T-helper 1 cell treated with Interleukin-12 subunit alpha and Interleukin-12 subunit beta and Interleukin-4 antibody, amounts not matched to agents 30 μg/mL and 1 μg/mL, for 36 hours (primary cell): ENCODE measurements around the gene WTAP.
"Not testable (repeated sequence)": the region's sequence is repeated elsewhere in the genome, so short reads cannot be mapped to it uniquely, and the experiment has no call there.

ENCODE experiments used
- H3K27ac Mint-ChIP-seq: one replicate; pipeline ENCODE4 v1.8.0; 2021; ENCODE audit warnings: mild to moderate bottlenecking, mixed read lengths
- H3K27me3 Mint-ChIP-seq: one replicate; pipeline ENCODE4 v1.8.0; 2021; ENCODE audit warnings: low read depth, mixed read lengths
- H3K36me3 Mint-ChIP-seq: one replicate; pipeline ENCODE4 v1.8.0; 2021; ENCODE audit warnings: low read depth, mixed read lengths
- H3K4me1 Mint-ChIP-seq: one replicate; pipeline ENCODE4 v1.8.0; 2021; ENCODE audit warnings: low read depth, mixed read lengths
- H3K4me3 Mint-ChIP-seq: one replicate; pipeline ENCODE4 v1.8.0; 2021; ENCODE audit warnings: mild to moderate bottlenecking, moderate library complexity, mixed read lengths
- H3K9me3 Mint-ChIP-seq: one replicate; pipeline ENCODE4 v1.8.0; 2021; ENCODE audit warnings: mixed read lengths

WTAP gene

DNA sequence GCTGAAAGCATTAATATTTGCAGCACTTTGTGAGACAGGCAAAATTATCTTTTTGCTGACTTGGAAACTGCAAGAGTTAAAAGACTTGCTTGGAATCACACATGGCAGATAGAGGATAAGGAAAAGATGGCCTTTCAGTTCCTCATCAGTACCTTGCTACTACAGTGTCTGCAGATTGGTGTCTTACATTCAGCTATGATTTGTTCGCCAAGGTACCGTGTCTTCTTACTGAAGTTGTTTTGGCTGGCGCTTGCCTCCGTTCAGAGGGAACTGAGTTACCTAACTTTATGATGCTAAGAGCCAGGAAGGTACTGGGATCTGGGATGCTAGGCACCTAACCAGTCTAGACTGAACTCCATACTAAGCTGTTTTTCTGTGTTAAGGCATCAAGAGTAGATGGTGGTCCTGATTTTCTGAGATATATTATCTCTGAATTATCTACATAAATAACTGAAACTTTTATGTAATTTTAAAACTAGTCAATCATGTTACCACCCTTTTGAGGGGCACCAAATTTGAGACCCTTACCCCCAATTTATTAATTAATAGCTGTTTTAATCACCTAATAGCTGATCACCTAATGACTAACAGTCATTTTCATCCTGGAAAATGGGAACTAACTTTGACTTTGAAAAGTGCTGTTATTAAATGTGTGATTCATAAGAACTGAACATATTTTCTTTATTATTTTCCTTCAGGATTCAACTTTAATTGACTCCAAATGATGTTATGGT lies 2.5 kb downstream of the WTAP start:
- peaks cover 24% of the 10 kb centered on the region for H3K36me3 Mint-ChIP-seq
- peak overlapping the region; percentile 90 for H3K4me3 Mint-ChIP-seq
- H3K27ac Mint-ChIP-seq: peak overlapping the region; percentile 20
- no peaks in the 10 kb centered on the region for H3K9me3 Mint-ChIP-seq
- H3K27me3 Mint-ChIP-seq: no peaks in the 10 kb centered on the region
- H3K4me1 Mint-ChIP-seq: peaks cover 41% of the 10 kb centered on the region

DNA sequence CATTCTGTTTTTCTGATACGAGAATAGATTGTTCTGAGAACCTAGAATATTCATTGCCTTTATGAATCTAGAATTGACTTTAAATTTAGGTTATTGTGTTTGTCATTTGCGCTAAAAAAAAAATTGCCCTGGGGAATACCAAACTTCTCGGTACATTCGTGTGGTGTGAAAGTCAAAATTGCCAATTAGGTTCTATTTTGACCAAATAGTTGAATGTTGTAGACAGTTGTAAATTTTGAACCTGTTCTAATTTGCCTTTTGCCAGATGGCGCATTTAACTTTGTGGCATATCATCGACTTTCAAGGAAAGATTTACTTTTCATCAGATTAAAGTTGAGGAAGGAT lies 3.0 kb downstream of the WTAP start:
- H3K36me3 Mint-ChIP-seq: peaks cover 24% of the 10 kb centered on the region
- H3K27ac Mint-ChIP-seq: no peak overlapping the region

DNA sequence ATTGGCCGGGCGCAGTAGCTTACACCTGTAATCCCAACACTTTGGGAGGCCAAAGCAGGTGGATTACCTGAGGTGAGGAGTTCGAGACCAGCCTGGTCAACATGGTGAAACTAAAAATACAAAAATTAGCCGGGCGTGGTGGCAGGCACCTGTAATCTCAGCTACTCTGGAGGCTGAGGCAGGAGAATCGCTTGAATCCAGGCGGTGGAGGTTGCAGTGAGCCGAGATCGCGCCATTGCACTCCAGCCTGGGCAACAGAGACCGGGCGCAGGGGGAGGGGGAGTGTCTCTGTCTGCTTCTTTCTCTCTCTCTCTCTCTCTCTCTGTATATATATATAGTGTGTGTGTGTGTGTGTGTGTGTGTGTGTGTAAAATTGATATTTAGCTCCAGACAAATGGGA lies 5.2 kb downstream of the WTAP start:
- H3K4me3 Mint-ChIP-seq, H3K9me3 Mint-ChIP-seq, H3K27ac Mint-ChIP-seq, H3K27me3 Mint-ChIP-seq: not testable (repeated sequence)
- Mint-ChIP-seq H3K36me3 (peaks cover 20% of the 10 kb centered on the region), H3K4me1 (peaks cover 32% of the 10 kb centered on the region)

More for the DNA sequence above, 3.0 kb downstream of the WTAP start:
- no peaks in the 10 kb centered on the region for H3K9me3 Mint-ChIP-seq
- H3K4me1 Mint-ChIP-seq: peaks cover 39% of the 10 kb centered on the region
- H3K4me3 Mint-ChIP-seq: peak overlapping the region; percentile 34
- H3K27me3 Mint-ChIP-seq: no peaks in the 10 kb centered on the region

DNA sequence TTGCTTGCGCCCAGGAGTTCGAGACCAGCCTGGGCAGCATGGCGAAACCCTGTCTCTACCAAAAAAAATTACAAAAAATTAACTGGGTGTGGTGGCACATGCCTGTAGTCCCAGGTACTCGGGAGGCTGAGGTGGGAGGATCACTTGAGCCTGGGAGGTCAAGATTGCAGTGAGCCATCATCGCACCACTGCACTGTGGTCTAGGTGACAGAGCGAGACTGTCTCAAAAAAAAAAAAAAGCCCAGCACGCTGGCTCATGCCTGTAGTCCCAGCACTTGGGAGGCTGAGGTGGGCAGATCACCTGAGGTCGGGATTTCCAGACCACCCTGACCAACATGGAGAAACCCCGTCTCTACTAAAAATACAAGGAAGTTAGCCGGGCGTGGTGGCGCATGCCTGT lies 6.1 kb downstream of the WTAP start:
- H3K4me3 Mint-ChIP-seq, H3K9me3 Mint-ChIP-seq, H3K27me3 Mint-ChIP-seq, H3K27ac Mint-ChIP-seq: not testable (repeated sequence)
- Mint-ChIP-seq H3K36me3 (peaks cover 19% of the 10 kb centered on the region), H3K4me1 (peaks cover 38% of the 10 kb centered on the region)

DNA sequence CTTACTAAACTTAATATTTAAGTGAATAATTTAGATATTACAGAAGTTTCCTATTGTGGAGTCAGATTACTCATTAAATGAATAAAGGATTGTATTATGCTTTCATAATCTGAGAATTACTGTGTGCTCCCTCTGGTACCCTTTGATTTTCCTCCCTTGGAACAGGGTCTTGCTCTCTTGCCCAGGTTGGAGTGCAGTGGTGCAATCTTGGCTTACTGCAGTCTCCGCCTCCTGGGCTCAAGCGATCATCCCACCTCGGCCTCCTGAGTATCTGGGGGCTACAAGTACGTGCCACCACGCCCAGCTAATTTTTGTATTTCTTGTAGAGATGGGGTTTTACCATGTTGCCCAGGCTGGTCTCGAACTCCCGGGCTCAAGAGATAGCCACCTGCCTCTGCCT lies 9.6 kb downstream of the WTAP start:
- H3K4me3 Mint-ChIP-seq: no peak overlapping the region
- H3K27ac Mint-ChIP-seq: no peak overlapping the region
- H3K27me3 Mint-ChIP-seq: no peaks in the 10 kb centered on the region
- H3K4me1 Mint-ChIP-seq: peaks cover 27% of the 10 kb centered on the region
- no peaks in the 10 kb centered on the region for H3K9me3 Mint-ChIP-seq
- peaks cover 22% of the 10 kb centered on the region for H3K36me3 Mint-ChIP-seq

DNA sequence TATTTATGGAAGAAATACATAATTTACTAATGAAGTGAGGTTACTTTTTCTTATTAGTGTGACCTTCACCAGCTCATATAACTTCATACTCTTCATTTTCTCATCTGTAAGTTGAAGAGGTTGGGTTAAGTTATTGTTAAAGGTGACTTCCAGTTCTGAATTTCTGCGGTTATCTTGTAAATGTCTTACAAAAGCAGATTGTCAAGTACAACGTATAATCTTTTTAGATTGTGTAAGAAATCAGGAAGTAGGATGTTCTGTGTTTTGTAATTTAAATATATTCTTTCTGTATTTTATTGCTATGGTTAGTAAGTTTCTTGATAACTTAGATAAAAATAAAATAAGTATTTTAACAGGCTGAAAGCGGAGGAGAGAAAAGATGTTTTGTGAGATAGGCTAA lies 12.0 kb downstream of the WTAP start:
- no peak overlapping the region for H3K4me3 Mint-ChIP-seq
- no peak overlapping the region for H3K27ac Mint-ChIP-seq
- no peaks in the 10 kb centered on the region for H3K27me3 Mint-ChIP-seq
- H3K36me3 Mint-ChIP-seq: peaks cover 32% of the 10 kb centered on the region
- no peaks in the 10 kb centered on the region for H3K9me3 Mint-ChIP-seq
- H3K4me1 Mint-ChIP-seq: peaks cover 22% of the 10 kb centered on the region

DNA sequence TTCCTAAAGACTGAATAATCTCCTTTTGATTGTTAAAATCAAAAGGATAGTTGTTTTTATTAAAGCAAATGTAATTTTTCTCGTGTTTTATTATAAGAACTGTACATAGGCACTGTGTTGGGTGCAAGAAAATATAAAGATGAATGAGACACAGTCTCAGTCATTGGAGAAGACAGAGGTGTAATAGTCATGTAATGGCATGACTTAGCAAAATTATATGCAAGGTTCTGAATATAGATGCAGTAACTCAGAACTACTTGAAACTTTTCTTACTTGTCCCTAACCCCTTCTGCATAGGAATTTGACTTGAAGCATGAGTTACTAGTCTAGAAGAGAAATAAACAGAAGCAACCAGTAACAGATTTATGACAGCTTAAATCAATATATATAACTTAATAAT lies 14.9 kb downstream of the WTAP start:
- H3K4me3 Mint-ChIP-seq: no peak overlapping the region
- peaks cover 28% of the 10 kb centered on the region for H3K4me1 Mint-ChIP-seq
- peaks cover 50% of the 10 kb centered on the region for H3K36me3 Mint-ChIP-seq
- no peaks in the 10 kb centered on the region for H3K9me3 Mint-ChIP-seq
- no peaks in the 10 kb centered on the region for H3K27me3 Mint-ChIP-seq
- H3K27ac Mint-ChIP-seq: no peak overlapping the region

DNA sequence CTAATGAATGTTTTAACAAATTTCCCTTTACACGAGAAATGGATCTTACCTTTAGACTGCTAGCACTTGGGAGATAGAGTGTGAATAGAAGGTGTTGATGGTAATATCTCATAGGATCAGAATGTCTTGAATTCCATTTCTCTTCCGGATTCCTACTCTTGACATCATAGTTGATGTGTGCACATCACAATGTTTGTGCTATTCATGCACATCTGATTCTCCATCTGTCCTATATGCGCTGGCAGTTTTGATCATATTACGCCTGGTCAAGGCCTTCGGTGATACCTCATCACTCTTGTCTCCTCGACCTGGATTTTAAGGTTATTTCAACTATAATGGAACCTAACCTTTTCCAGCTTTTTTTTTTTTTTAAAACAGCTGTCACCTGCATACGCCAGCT lies 17.8 kb downstream of the WTAP start:
- Mint-ChIP-seq H3K27ac (no peak overlapping the region), H3K36me3 (peaks cover 57% of the 10 kb centered on the region), H3K9me3 (no peaks in the 10 kb centered on the region), H3K4me3 (no peak overlapping the region), H3K27me3 (no peaks in the 10 kb centered on the region), H3K4me1 (peaks cover 17% of the 10 kb centered on the region)

DNA sequence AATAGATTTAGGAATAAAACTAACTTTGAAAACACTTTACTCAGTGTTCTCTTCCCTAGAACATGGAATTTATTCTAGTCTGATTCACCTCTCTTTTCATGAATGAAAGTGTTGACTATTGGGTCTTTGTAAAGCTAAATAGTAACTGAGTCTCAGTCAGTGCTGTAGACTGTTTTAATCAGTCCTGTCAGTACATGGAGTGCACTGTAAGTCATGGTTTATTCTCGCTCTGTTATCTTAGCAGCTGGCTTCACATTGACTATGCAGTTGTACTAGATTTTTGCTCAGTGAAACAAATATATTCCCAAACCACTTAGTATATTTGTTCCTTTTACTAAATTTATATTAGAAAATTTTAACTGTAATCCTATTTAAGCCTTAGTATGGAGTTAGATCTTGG lies 19.5 kb downstream of the WTAP start:
- H3K4me3 Mint-ChIP-seq: no peak overlapping the region
- no peaks in the 10 kb centered on the region for H3K27me3 Mint-ChIP-seq
- H3K27ac Mint-ChIP-seq: no peak overlapping the region
- H3K36me3 Mint-ChIP-seq: peaks cover 50% of the 10 kb centered on the region
- no peaks in the 10 kb centered on the region for H3K9me3 Mint-ChIP-seq
- H3K4me1 Mint-ChIP-seq: peaks cover 10% of the 10 kb centered on the region

DNA sequence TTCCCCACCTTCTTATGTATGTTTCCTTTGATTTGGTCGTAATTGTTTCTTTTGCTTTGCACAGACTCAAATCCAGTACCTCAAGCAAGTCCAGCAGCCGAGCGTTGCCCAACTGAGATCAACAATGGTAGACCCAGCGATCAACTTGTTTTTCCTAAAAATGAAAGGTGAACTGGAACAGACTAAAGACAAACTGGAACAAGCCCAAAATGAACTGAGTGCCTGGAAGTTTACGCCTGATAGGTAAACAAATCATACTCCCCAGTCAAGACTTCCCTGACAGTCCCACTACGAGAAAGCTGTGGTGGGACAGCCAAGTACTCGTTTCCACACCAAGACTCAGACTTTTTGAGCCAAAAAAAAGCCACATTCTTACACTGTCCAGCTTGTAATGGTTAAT lies 20.8 kb downstream of the WTAP start:
- not testable (repeated sequence) for H3K9me3 Mint-ChIP-seq, H3K4me1 Mint-ChIP-seq, H3K27me3 Mint-ChIP-seq, H3K4me3 Mint-ChIP-seq
- H3K27ac Mint-ChIP-seq: peak overlapping the region; percentile 19
- peaks cover 49% of the 10 kb centered on the region for H3K36me3 Mint-ChIP-seq

DNA sequence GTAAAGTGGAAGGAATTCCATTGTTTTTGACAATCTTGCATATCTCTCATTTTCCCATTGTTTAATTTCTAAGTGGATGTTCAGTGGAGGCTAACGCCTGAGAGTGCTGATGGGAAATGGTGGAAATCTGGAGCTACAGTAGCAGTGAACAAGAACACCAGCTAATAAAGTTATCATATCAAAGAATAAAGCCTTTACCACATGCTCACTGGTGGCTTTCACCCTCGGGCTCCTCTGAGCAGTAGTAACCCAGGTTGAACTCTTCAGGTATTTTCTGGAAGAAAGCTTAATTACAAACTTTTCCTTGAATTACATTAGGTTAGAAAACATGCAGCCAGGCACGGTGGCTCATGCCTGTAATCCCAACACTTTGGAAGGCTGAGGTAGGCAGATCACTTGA lies 24.1 kb downstream of the WTAP start:
- H3K4me3 Mint-ChIP-seq: no peak overlapping the region
- H3K27ac Mint-ChIP-seq: no peak overlapping the region
- peaks cover 45% of the 10 kb centered on the region for H3K36me3 Mint-ChIP-seq
- H3K9me3 Mint-ChIP-seq: no peaks in the 10 kb centered on the region
- H3K4me1 Mint-ChIP-seq: no peaks in the 10 kb centered on the region
- H3K27me3 Mint-ChIP-seq: no peaks in the 10 kb centered on the region

DNA sequence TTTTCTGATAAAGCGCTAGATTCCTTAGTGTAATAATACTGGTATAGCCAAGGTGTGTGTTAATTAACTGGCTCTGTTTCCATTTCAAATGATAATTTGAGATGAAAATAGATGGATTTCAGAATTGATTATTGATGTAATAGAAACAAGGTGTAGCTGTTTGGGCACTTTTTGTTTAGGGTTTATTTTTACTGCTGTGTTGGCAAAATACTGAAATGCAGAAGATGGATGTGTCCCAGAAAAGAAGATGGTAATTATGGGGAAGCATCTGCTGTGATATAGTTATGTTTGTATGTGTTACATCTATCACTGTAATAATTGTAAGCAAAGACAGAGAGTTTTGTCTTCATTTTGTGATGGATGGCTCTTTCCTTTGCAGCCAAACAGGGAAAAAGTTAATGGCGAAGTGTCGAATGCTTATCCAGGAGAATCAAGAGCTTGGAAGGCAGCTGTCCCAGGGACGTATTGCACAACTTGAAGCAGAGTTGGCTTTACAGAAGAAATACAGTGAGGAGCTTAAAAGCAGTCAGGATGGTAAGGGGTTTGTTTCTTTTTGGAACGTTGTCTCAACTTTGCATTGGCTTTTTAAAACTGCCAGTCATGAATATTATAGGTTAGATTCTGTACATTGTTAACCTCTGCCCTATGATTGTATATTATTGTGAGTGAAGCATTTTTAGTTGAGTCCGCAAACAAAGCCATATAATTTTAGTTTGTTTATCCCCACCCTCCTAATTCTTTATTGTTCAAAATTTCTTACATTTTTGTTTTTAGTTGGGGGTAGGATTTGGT lies 26.0 kb downstream of the WTAP start:
- Mint-ChIP-seq H3K4me3 (no peak overlapping the region), H3K27me3 (no peaks in the 10 kb centered on the region), H3K9me3 (no peaks in the 10 kb centered on the region), H3K4me1 (peaks cover 4% of the 10 kb centered on the region), H3K36me3 (peaks cover 48% of the 10 kb centered on the region), H3K27ac (peak overlapping the region; percentile 15)

DNA sequence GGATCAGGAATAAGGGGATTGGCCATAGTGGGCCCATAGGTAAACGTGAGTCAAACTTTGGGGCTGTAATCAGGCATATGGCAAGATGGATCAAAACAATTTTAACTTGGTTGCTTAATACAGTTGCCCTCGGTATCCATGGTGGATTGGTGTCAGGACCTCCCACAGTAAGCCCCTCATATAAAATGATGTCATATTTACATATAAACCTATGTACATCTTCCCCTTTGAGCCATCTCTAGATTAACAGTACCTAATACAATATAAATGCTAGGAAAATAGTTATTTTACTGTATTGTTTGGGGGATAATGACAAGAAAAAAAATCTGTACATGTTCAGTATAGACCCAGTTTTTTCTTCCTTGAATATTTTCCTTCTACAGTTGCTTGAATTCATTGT lies 27.1 kb downstream of the WTAP start:
- Mint-ChIP-seq H3K4me1 (peaks cover 7% of the 10 kb centered on the region), H3K36me3 (peaks cover 42% of the 10 kb centered on the region), H3K4me3 (no peak overlapping the region)

DNA sequence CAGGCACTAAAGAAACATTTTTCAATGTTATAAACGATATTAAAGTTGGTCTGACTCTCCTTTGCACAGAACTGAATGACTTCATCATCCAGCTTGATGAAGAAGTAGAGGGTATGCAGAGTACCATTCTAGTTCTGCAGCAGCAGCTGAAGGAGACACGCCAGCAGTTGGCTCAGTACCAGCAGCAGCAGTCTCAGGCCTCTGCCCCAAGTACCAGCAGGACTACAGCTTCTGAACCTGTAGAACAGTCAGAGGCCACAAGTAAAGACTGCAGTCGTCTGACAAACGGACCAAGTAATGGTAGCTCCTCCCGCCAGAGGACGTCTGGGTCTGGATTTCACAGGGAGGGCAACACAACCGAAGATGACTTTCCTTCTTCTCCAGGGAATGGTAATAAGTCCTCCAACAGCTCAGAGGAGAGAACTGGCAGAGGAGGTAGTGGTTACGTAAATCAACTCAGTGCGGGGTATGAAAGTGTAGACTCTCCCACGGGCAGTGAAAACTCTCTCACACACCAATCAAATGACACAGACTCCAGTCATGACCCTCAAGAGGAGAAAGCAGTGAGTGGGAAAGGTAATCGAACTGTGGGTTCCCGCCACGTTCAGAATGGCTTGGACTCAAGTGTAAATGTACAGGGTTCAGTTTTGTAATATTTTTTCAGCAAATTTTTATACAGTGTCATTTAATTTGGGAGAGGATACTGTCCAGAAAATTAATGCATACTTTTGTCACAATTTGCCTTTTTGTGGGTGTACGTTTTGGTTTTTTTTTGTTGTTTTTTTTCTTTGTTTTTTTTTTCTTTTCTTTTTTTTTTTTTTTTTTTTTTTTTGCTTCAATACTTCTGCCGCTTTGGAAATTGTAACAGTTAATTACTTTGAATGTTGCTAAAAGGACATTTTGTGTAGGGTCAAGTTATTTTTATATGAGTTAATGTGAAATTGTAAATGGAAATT lies 27.9 kb downstream of the WTAP start:
- Mint-ChIP-seq H3K9me3 (no peaks in the 10 kb centered on the region), H3K4me3 (no peak overlapping the region), H3K27me3 (no peaks in the 10 kb centered on the region), H3K36me3 (peaks cover 47% of the 10 kb centered on the region), H3K27ac (no peak overlapping the region), H3K4me1 (peaks cover 12% of the 10 kb centered on the region)

More for the DNA sequence above, 27.1 kb downstream of the WTAP start:
- Mint-ChIP-seq H3K27me3 (no peaks in the 10 kb centered on the region), H3K9me3 (no peaks in the 10 kb centered on the region), H3K27ac (no peak overlapping the region)
